Cardiac fibroblast (primary cell): Measurements from ENCODE around the gene PLPPR5.

Source experiments
- DNase-seq, 2 donors: peaks; one replicate each; pipeline versions ENCODE4 v3.0.0 to v3.0.0-alpha.2; 2010; ENCODE audit warnings: low read depth in 2 of 2
- H3K4me3 ChIP-seq, 2 donors: replicated peaks in 1 of 2; 1 replicate in 1 of 2; 2 replicates in 1 of 2; pipeline ENCODE4 v1.5.1; 2011; ENCODE audit warnings: low read depth in 2 of 2, low read length in 2 of 2, mild to moderate bottlenecking in 2 of 2, moderate library complexity in 1 of 2
- TF ChIP-seq, protein P1 (sequence below): IDR thresholded peaks from one replicate; pipeline ENCODE4 v1.5.1; 2011; ENCODE audit warnings: low read depth, mild to moderate bottlenecking, low read length, inconsistent platforms

The PLPPR5 gene

DNA sequence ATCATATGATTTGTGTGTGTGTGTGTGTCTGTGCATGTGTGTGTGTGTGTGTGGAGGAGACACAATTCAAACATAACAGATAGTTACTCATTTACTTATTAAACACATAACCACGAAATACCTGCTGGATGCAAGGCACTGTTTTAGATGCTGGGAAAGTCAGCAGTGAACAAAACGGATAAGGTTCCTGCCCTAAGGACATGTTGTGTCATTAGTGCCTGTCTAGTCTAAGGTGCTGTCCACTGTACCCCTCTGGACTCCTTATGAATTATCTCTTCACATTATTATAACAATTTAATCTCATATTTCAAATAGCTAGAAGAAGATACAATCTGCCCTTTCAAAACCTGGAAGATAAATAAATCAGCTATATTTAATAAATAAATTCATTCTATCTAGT, 162.4 kb downstream of the PLPPR5 start:
- no peak overlapping the region for H3K4me3 ChIP-seq
- TF ChIP-seq, protein P1, sequence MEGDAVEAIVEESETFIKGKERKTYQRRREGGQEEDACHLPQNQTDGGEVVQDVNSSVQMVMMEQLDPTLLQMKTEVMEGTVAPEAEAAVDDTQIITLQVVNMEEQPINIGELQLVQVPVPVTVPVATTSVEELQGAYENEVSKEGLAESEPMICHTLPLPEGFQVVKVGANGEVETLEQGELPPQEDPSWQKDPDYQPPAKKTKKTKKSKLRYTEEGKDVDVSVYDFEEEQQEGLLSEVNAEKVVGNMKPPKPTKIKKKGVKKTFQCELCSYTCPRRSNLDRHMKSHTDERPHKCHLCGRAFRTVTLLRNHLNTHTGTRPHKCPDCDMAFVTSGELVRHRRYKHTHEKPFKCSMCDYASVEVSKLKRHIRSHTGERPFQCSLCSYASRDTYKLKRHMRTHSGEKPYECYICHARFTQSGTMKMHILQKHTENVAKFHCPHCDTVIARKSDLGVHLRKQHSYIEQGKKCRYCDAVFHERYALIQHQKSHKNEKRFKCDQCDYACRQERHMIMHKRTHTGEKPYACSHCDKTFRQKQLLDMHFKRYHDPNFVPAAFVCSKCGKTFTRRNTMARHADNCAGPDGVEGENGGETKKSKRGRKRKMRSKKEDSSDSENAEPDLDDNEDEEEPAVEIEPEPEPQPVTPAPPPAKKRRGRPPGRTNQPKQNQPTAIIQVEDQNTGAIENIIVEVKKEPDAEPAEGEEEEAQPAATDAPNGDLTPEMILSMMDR, result no peak
- no peak for DNase-seq
